MM.1S (cell line): ENCODE results near the gene SORBS2.

Experiments
- DNase-seq: peaks from one replicate; pipeline ENCODE4 v3.0.0-alpha.2; 2015
- H2AFZ ChIP-seq: fragments of 300-600 bp; sonication (generic); 2 replicates; pipeline ENCODE4 v1.6.0; 2016; ENCODE audit warnings: antibody characterized with exemption, low read length
- H3F3A ChIP-seq: fragments of 300-600 bp; sonication (generic); 2 replicates; pipeline ENCODE4 v1.6.1; 2016; ENCODE audit warnings: mild to moderate bottlenecking, antibody characterized with exemption, low read length, moderate library complexity, mixed read lengths; ENCODE audit not compliant: insufficient read depth
- H3K27ac ChIP-seq: fragments of 300-600 bp; sonication (generic); 2 replicates; pipeline ENCODE4 v1.5.1; 2016; ENCODE audit warnings: mild to moderate bottlenecking, low read length
- H3K27me3 ChIP-seq: fragments of 300-600 bp; sonication (generic); replicated peaks from 2 replicates; pipeline ENCODE4 v1.6.0; 2016; ENCODE audit warnings: low read length; ENCODE audit not compliant: insufficient read depth
- H3K36me3 ChIP-seq: fragments of 300-600 bp; sonication (generic); replicated peaks from 2 replicates; pipeline ENCODE4 v1.6.1; 2016; ENCODE audit warnings: mild to moderate bottlenecking, low read length, mixed read lengths; ENCODE audit not compliant: insufficient read depth
- H3K4me1 ChIP-seq: fragments of 300-600 bp; sonication (generic); 2 replicates; pipeline ENCODE4 v1.6.1; 2016; ENCODE audit warnings: low read length, mixed read lengths
- H3K4me2 ChIP-seq: fragments of 300-600 bp; sonication (generic); 2 replicates; pipeline ENCODE4 v1.6.0; 2016; ENCODE audit warnings: low read depth, low read length
- H3K4me3 ChIP-seq: fragments of 300-600 bp; sonication (generic); 2 replicates; pipeline ENCODE4 v1.5.1; 2016; ENCODE audit warnings: low read length, mixed read lengths
- H3K79me2 ChIP-seq: fragments of 300-600 bp; sonication (generic); 2 replicates; pipeline ENCODE4 v1.6.1; 2016; ENCODE audit warnings: mixed run types, low read length, mixed read lengths
- H3K9ac ChIP-seq: fragments of 300-600 bp; sonication (generic); 2 replicates; pipeline ENCODE4 v1.6.1; 2016; ENCODE audit warnings: low read length, mixed read lengths
- H3K9me2 ChIP-seq: fragments of 300-600 bp; sonication (generic); replicated peaks from 2 replicates; pipeline ENCODE4 v1.6.1; 2016; ENCODE audit warnings: mild to moderate bottlenecking, low read length, mixed read lengths; ENCODE audit not compliant: insufficient read depth
- H3K9me3 ChIP-seq: fragments of 300-600 bp; sonication (generic); replicated peaks from 2 replicates; pipeline ENCODE4 v1.6.1; 2016; ENCODE audit warnings: mild to moderate bottlenecking, low read length, mixed read lengths; ENCODE audit not compliant: insufficient read depth
- H4K20me1 ChIP-seq: fragments of 300-600 bp; sonication (generic); 2 replicates; pipeline ENCODE4 v1.6.1; 2016; ENCODE audit warnings: mild to moderate bottlenecking, low read length, moderate library complexity, mixed read lengths; ENCODE audit not compliant: insufficient read depth
- CTCF ChIP-seq: fragments of 300-600 bp; sonication (generic); IDR thresholded peaks from 2 replicates; pipeline ENCODE4 v1.5.1; 2016; ENCODE audit warnings: antibody characterized with exemption, low read length, mixed read lengths
- EZH2 ChIP-seq: fragments of 300-600 bp; sonication (generic); optimal IDR thresholded peaks from 2 replicates; pipeline ENCODE3; 2017; ENCODE audit warnings: low read depth, mild to moderate bottlenecking, antibody characterized with exemption, low read length, mixed read lengths
- EZH2phosphoT487 ChIP-seq: fragments of 300-600 bp; sonication (generic); IDR thresholded peaks from 2 replicates; pipeline ENCODE4 v1.6.1; 2018; ENCODE audit warnings: antibody characterized with exemption, low read length

Gene SORBS2

GRCh38 chr4:185580699-185581098, 231.3 kb downstream of the SORBS2 start:
- H3K27me3 ChIP-seq, result no peaks in the 10 kb centered on the region
- no peak overlapping the region for H3K4me2 ChIP-seq
- no peak overlapping the region for H3K4me3 ChIP-seq
- peaks cover 1% of the 10 kb centered on the region for H3K4me1 ChIP-seq
- H3K9me3 ChIP-seq, result no peaks in the 10 kb centered on the region
- TF ChIP-seq EZH2phosphoT487, result no peak
- TF ChIP-seq EZH2, result no peak
- TF ChIP-seq CTCF, result no peak
- H3K27ac ChIP-seq, result no peak overlapping the region
- H4K20me1 ChIP-seq, result no peaks in the 10 kb centered on the region
- H3F3A ChIP-seq, result no peaks in the 10 kb centered on the region
- DNase-seq, result no peak
- H3K9me2 ChIP-seq, result no peaks in the 10 kb centered on the region
- no peak overlapping the region for H3K9ac ChIP-seq
- H3K79me2 ChIP-seq, result no peaks in the 10 kb centered on the region
- H3K36me3 ChIP-seq, result no peaks in the 10 kb centered on the region
- no peak overlapping the region for H2AFZ ChIP-seq

DNA sequence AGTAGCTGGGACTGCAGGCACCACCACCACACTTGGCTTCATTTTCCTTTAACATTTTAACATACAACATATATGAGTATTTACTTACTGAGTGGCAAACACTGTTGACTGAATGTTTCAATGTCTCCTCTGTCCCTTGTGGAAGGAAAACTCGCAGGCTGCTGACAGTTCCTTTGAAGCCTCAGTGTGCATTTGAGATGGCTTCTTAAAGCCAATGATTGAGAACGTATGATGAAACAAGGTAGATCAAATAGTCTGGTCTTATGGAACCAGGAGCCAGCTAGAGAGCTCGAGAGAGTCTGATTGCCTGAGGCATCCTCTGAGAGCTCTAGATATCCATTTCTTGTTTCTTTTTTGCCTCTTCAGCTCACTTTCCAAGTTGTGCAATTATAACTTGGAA, 233.7 kb downstream of the SORBS2 start:
- Histone ChIP-seq H2AFZ (no peak overlapping the region), H3F3A (no peaks in the 10 kb centered on the region), H3K4me3 (no peak overlapping the region), H3K4me2 (no peak overlapping the region), H3K9ac (no peak overlapping the region), H3K27me3 (no peaks in the 10 kb centered on the region), H3K27ac (no peak overlapping the region), H3K9me2 (no peaks in the 10 kb centered on the region), H3K79me2 (no peaks in the 10 kb centered on the region), H3K9me3 (no peaks in the 10 kb centered on the region), H3K36me3 (no peaks in the 10 kb centered on the region), H3K4me1 (0 out of 2 replicates have a peak, but pooled peaks cover 5% of the 10 kb centered on the region), H4K20me1 (no peaks in the 10 kb centered on the region)
- TF ChIP-seq EZH2, result no peak
- no peak for TF ChIP-seq EZH2phosphoT487
- TF ChIP-seq CTCF, result no peak
- DNase-seq, result no peak

GRCh38 chr4:185576962-185577950, 234.7 kb downstream of the SORBS2 start:
- no peaks in the 10 kb centered on the region for H3F3A ChIP-seq
- H3K79me2 ChIP-seq, result no peaks in the 10 kb centered on the region
- no peak overlapping the region for H3K9ac ChIP-seq
- H3K9me2 ChIP-seq, result no peaks in the 10 kb centered on the region
- DNase-seq, result no peak
- H4K20me1 ChIP-seq, result no peaks in the 10 kb centered on the region
- no peaks in the 10 kb centered on the region for H3K9me3 ChIP-seq
- no peaks in the 10 kb centered on the region for H3K36me3 ChIP-seq
- H3K4me2 ChIP-seq, result no peak overlapping the region
- no peak overlapping the region for H3K4me3 ChIP-seq
- H2AFZ ChIP-seq, result no peak overlapping the region
- TF ChIP-seq EZH2 (no peak), CTCF (no peak), EZH2phosphoT487 (no peak)
- H3K27me3 ChIP-seq, result no peaks in the 10 kb centered on the region
- 0 out of 2 replicates have a peak, but pooled peaks cover 5% of the 10 kb centered on the region for H3K4me1 ChIP-seq
- no peak overlapping the region for H3K27ac ChIP-seq
